Neuronal stem cell (in vitro differentiated cells): ENCODE data around the gene PLET1.

Experiments
- DNase-seq: peaks from one replicate; pipeline ENCODE4 v3.0.0-alpha.2; 2013; ENCODE audit warnings: low spot score
- H2AFZ ChIP-seq: one replicate; pipeline ENCODE4 v1.6.1; 2013; ENCODE audit warnings: mild to moderate bottlenecking, low read length, inconsistent platforms
- H2AK5ac ChIP-seq: 2 replicates; pipeline ENCODE4 v1.6.1; 2013; ENCODE audit warnings: low read depth, mild to moderate bottlenecking, inconsistent platforms, low read length, moderate library complexity, mixed read lengths
- H2BK120ac ChIP-seq: 2 replicates; pipeline ENCODE4 v1.6.1; 2013; ENCODE audit warnings: low read depth, mild to moderate bottlenecking, inconsistent platforms, low read length, moderate library complexity, mixed read lengths
- H2BK12ac ChIP-seq: one replicate; pipeline ENCODE4 v1.6.1; 2013; ENCODE audit warnings: low read length, inconsistent platforms
- H2BK15ac ChIP-seq: 2 replicates; pipeline ENCODE4 v1.6.1; 2013; ENCODE audit warnings: mild to moderate bottlenecking, low read length, inconsistent platforms, mixed read lengths
- H2BK5ac ChIP-seq: one replicate; pipeline ENCODE4 v1.6.1; 2013; ENCODE audit warnings: inconsistent platforms, mild to moderate bottlenecking, low read length, moderate library complexity
- H3K14ac ChIP-seq: one replicate; pipeline ENCODE4 v1.6.1; 2013; ENCODE audit warnings: low read length, inconsistent platforms
- H3K18ac ChIP-seq: 2 replicates; pipeline ENCODE4 v1.6.1; 2013; ENCODE audit warnings: low read length, inconsistent platforms
- H3K23ac ChIP-seq: 2 replicates; pipeline ENCODE4 v1.6.1; 2013; ENCODE audit warnings: low read depth, mild to moderate bottlenecking, mixed read lengths, low read length, inconsistent platforms; ENCODE audit not compliant: poor library complexity
- H3K27ac ChIP-seq: replicated peaks from 3 replicates; pipeline ENCODE4 v1.5.1; 2013; ENCODE audit warnings: low read length, inconsistent platforms
- H3K27me3 ChIP-seq, 3 experiments: 2 replicates each; pipeline ENCODE4 v1.6.1; 2013; ENCODE audit warnings: low read length in 3 of 3, mild to moderate bottlenecking in 2 of 3, inconsistent platforms in 1 of 3, low read depth in 1 of 3, mixed read lengths in 1 of 3, moderate library complexity in 1 of 3; ENCODE audit not compliant: control insufficient read depth in 3 of 3, insufficient read depth in 3 of 3
- H3K36me3 ChIP-seq, 2 donors: replicated peaks in 1 of 2; 2 replicates each; pipeline ENCODE4 v1.6.1; 2013; ENCODE audit warnings: low read length in 2 of 2; ENCODE audit not compliant: control insufficient read depth in 2 of 2, insufficient read depth in 2 of 2
- H3K4ac ChIP-seq: 2 replicates; pipeline ENCODE4 v1.6.1; 2013; ENCODE audit warnings: inconsistent platforms, mild to moderate bottlenecking, low read length, moderate library complexity
- H3K4me1 ChIP-seq, 2 donors: 1 replicate in 1 of 2; 2 replicates in 1 of 2; pipeline ENCODE4 v1.6.1; 2013; ENCODE audit warnings: low read length in 2 of 2, low read depth in 1 of 2; ENCODE audit not compliant: control insufficient read depth in 2 of 2, insufficient read depth in 1 of 2
- H3K4me2 ChIP-seq: one replicate; pipeline ENCODE4 v1.6.1; 2013; ENCODE audit warnings: mild to moderate bottlenecking, low read length, inconsistent platforms; ENCODE audit not compliant: insufficient read depth, poor library complexity, severe bottlenecking
- H3K4me3 ChIP-seq, 2 donors: 2 replicates each; pipeline ENCODE4 v1.5.1; 2013; ENCODE audit warnings: low read length in 2 of 2, mild to moderate bottlenecking in 2 of 2, inconsistent platforms in 1 of 2, moderate library complexity in 1 of 2
- H3K79me1 ChIP-seq: one replicate; pipeline ENCODE4 v1.6.1; 2013; ENCODE audit warnings: low read depth, mild to moderate bottlenecking, inconsistent platforms, low read length, moderate library complexity
- H3K9ac ChIP-seq: one replicate; pipeline ENCODE4 v1.6.1; 2013; ENCODE audit warnings: mild to moderate bottlenecking, low read depth, low read length, inconsistent platforms; ENCODE audit not compliant: poor library complexity
- H3K9me3 ChIP-seq, 2 donors: replicated peaks in 1 of 2; 2 replicates each; pipeline versions ENCODE3 to v1.6.1; 2013; ENCODE audit warnings: low read length in 2 of 2, mild to moderate bottlenecking in 2 of 2, inconsistent platforms in 1 of 2, low read depth in 1 of 2, mixed read lengths in 1 of 2, moderate library complexity in 1 of 2; ENCODE audit not compliant: control insufficient read depth in 2 of 2, insufficient read depth in 1 of 2
- H4K8ac ChIP-seq: one replicate; pipeline ENCODE4 v1.6.1; 2013; ENCODE audit warnings: low read depth, mild to moderate bottlenecking, inconsistent platforms, low read length, moderate library complexity
- H4K91ac ChIP-seq: one replicate; pipeline ENCODE4 v1.6.1; 2013; ENCODE audit warnings: low read length, low read depth, mild to moderate bottlenecking, inconsistent platforms; ENCODE audit not compliant: poor library complexity
- WGBS, 2 donors: extraction: QIAGEN DNeasy Blood & Tissue Kit; methylation state at CpG; one replicate each; pipeline ENCODE4 v1.1.7; 2013; ENCODE audit warnings: missing lambda C conversion rate in 2 of 2, mixed read lengths in 1 of 2; ENCODE audit not compliant: insufficient read length in 2 of 2, insufficient replicate concordance in 1 of 2; ENCODE audit errors: extremely low coverage in 2 of 2; 5-methylcytosine and 5-hydroxymethylcytosine counted together

PLET1 gene

DNA sequence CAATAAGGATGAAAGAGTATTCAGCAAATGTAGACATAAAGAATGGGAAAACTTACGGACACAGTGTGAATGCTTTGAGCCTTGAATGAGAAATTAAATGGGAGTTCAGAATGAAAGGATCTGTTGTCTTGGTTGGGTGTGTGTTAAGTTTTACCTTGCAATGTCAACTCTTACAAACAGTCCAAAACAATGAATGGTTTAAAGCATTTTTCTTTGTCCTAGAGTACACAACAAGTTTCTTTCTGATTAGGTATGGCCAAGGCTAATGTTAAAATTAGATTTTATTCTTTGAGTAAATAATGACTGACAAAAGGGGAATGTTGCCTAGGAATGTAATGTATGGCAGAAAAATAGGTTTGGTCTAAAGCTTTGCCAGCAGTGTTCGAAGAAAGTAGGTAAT, 32.0 kb downstream of the PLET1 start:
- H3K4me3 ChIP-seq: no peak overlapping the region
- no peaks in the 10 kb centered on the region for H3K27me3 ChIP-seq
- no peak overlapping the region for H3K27ac ChIP-seq
- H2AK5ac ChIP-seq: no peak overlapping the region
- peaks cover 4 to 8% of the 10 kb centered on the region in 2 donors for H3K4me1 ChIP-seq
- H4K8ac ChIP-seq: no peak overlapping the region
- no peak overlapping the region for H3K9ac ChIP-seq
- H3K4me2 ChIP-seq: no peak overlapping the region
- no peak overlapping the region for H2AFZ ChIP-seq
- no peak overlapping the region for H2BK15ac ChIP-seq
- H3K9me3 ChIP-seq: no peaks in the 10 kb centered on the region
- H3K79me1 ChIP-seq: no peaks in the 10 kb centered on the region
- no peak overlapping the region for H3K14ac ChIP-seq
- no peak overlapping the region for H2BK5ac ChIP-seq
- no peak overlapping the region for H3K18ac ChIP-seq
- H4K91ac ChIP-seq: no peak overlapping the region
- no peak overlapping the region for H3K23ac ChIP-seq
- no CpG with 5 or more reads among the region's 2 CpGs for WGBS, 2 donors
- no peak overlapping the region for H2BK120ac ChIP-seq
- H3K36me3 ChIP-seq: peaks cover 5 to 44% of the 10 kb centered on the region in 2 donors
- no peak for DNase-seq
- no peak overlapping the region for H3K4ac ChIP-seq
- no peak overlapping the region for H2BK12ac ChIP-seq

DNA sequence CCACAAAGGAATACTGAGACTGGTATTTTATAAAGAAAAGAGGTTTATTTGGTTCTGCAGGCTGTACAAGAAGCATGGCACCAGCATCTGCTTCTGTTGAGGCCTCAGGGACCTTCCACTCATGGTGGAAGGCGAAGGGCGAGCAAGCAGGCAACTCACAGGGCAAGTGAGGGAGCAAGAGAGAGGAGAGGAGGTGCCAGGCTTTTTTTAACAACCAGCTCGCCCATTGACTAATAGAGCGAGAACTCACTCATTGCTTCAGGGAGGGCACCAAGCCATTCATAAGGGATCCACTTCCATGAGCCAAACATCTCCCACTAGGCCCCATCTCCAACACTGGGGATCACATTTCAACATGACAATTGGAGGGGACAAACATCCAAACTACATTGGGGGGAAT, 33.2 kb downstream of the PLET1 start:
- no CpG with 5 or more reads among the region's 4 CpGs for WGBS, 2 donors
- Histone ChIP-seq H2BK12ac (no peak overlapping the region), H4K91ac (no peak overlapping the region), H3K18ac (no peak overlapping the region), H2BK5ac (no peak overlapping the region), H3K9me3 (no peaks in the 10 kb centered on the region), H3K4me3 (peak overlapping the region in 1 of 2 donors; percentile 94), H3K79me1 (no peaks in the 10 kb centered on the region), H2AK5ac (no peak overlapping the region), H3K23ac (no peak overlapping the region), H3K36me3 (peaks cover 5 to 32% of the 10 kb centered on the region in 2 donors), H3K27ac (no peak overlapping the region), H3K9ac (no peak overlapping the region), H3K14ac (no peak overlapping the region), H2BK120ac (no peak overlapping the region), H2BK15ac (no peak overlapping the region), H3K4me2 (no peak overlapping the region), H3K4ac (no peak overlapping the region), H2AFZ (peak overlapping the region; percentile 100), H4K8ac (no peak overlapping the region), H3K4me1 (peaks cover 4 to 8% of the 10 kb centered on the region in 2 donors), H3K27me3 (peaks cover 0 to 6% (median 0%) of the 10 kb centered on the region in 3 experiments)
- DNase-seq: no peak

DNA sequence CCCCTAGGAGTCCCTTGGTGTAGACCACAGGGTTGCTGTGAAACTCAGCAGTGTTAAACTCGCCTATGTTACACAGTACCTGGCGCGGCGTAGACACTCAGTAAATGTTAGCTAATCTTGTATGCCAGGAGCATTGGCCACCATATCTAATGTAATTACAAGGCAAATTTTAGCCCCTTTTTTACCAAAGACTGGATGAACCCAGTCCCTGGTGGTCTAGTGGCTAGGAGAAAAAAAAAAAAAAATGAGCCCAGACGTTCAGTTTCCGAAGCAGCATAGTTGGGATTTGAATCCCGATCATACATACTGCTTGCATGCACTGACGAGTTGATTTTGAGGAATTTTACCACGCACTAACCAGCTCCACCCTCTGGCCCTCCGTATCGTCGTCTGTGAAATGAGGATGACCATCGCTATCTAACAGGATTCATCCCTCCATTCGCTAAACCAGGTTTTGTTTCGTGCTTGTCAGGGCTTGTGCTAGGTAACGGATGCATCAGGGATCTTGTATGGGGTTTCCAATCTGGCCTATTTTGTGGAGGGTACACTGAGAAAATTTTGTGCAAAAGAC, 33.7 kb downstream of the PLET1 start:
- Histone ChIP-seq H3K36me3 (peaks cover 5 to 29% of the 10 kb centered on the region in 2 donors), H3K9ac (peak overlapping the region; percentile 99), H3K4ac (no peak overlapping the region), H3K14ac (no peak overlapping the region), H2BK5ac (peak overlapping the region; percentile 40), H2AFZ (peak overlapping the region; percentile 100), H3K79me1 (no peaks in the 10 kb centered on the region), H3K4me3 (peak overlapping the region; percentile 94 to 95), H3K27ac (no peak overlapping the region), H3K18ac (peak overlapping the region; percentile 73), H3K23ac (peak overlapping the region; percentile 76), H4K8ac (no peak overlapping the region), H2BK15ac (no peak overlapping the region), H4K91ac (no peak overlapping the region), H2BK12ac (no peak overlapping the region), H3K9me3 (no peaks in the 10 kb centered on the region), H2AK5ac (no peak overlapping the region), H3K4me1 (peaks cover 4 to 8% of the 10 kb centered on the region in 2 donors), H3K4me2 (peak overlapping the region; percentile 63), H3K27me3 (peaks cover 0 to 8% (median 0%) of the 10 kb centered on the region in 3 experiments), H2BK120ac (no peak overlapping the region)
- WGBS, 2 donors: no CpG with 5 or more reads among the region's 16 CpGs
- DNase-seq: no peak

DNA sequence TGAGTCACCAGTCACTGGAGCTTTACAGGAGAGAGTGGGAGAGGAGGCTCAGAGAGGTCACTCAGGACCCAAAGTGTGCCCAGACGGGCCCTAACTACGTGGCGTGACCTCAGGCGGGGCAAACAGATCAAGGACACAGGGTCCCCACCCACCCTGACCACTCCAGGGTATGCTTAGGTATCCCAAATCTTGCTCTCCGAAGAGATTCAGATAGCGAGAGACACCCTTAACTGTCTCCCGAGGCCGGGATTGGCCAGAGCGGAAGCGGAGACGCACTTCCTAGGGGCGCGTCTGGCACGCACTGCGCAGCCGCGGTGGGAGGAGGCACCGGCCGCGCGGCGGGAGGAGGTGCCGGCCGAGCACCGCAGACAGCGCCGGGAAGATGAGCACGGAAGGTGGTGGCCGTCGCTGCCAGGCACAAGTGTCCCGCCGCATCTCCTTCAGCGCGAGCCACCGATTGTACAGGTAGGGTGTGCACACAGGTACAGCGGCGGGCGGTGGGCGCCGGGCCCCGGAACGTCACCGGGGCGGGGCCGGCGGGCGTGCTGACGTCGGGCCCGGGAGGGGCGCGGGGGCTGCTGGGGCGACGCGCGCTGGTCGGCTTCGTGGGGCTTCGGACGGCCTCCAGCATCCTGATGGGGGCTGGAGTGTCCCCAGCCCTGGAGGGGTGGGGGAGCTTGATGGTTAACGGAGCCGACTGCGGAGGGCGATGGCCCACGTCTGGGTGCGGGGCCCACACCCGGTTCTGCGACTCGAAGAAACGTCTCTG, 34.4 kb downstream of the PLET1 start, which contains the start of gene PTS:
Gene PTS (plus strand): TSS at position 367 of the 769 bp plus-strand sequence. CDS start 16 bp downstream, at position 383.
- Histone ChIP-seq H2AK5ac (no peak within 1 kb of the TSS), H3K79me1 (no peaks in the 10 kb centered on the region), H3K36me3 (peaks cover 5 to 27% of the 10 kb centered on the region in 2 donors), H3K4me3 (peak within 1 kb of the TSS; percentile 94 to 95), H3K27ac (peak within 1 kb of the TSS; percentile 71), H2BK15ac (no peak within 1 kb of the TSS), H3K14ac (peak within 1 kb of the TSS; percentile 56), H3K23ac (peak within 1 kb of the TSS; percentile 76), H3K9ac (peak within 1 kb of the TSS; percentile 99), H2BK120ac (no peak within 1 kb of the TSS), H3K27me3 (peaks cover 0 to 8% (median 0%) of the 10 kb centered on the region in 3 experiments), H3K4me2 (peak within 1 kb of the TSS; percentile 72), H3K4ac (no peak within 1 kb of the TSS), H3K9me3 (no peaks in the 10 kb centered on the region), H4K91ac (no peak within 1 kb of the TSS), H3K18ac (peak within 1 kb of the TSS; percentile 99), H2BK5ac (peak within 1 kb of the TSS; percentile 40), H4K8ac (no peak within 1 kb of the TSS), H2BK12ac (no peak within 1 kb of the TSS), H2AFZ (peak within 1 kb of the TSS; percentile 100), H3K4me1 (peaks cover 4 to 8% of the 10 kb centered on the region in 2 donors)
- no CpG with 5 or more reads among the region's 70 CpGs for WGBS, 2 donors
- DNase-seq: peak; percentile 74
